Trophoblast cell (in vitro differentiated cells and primary cell): ENCODE results near the gene CLASP1.
"Not testable (repeated sequence)": the region's sequence is repeated elsewhere in the genome, so short reads cannot be mapped to it uniquely, and the experiment has no call there.

ENCODE experiments used
- DNase-seq, 2 donors: peaks; one replicate each; pipeline ENCODE4 v3.0.0-alpha.2; 2016
- H2AFZ ChIP-seq: 2 replicates; pipeline ENCODE4 v1.6.1; 2013; ENCODE audit warnings: low read length, moderate library complexity, mild to moderate bottlenecking; ENCODE audit not compliant: insufficient read depth, poor library complexity
- H2AK5ac ChIP-seq: 2 replicates; pipeline ENCODE4 v1.6.1; 2013; ENCODE audit warnings: mild to moderate bottlenecking, low read length
- H2BK120ac ChIP-seq: 2 replicates; pipeline ENCODE4 v1.6.1; 2013; ENCODE audit warnings: low read length, mild to moderate bottlenecking, moderate library complexity; ENCODE audit not compliant: insufficient read depth, poor library complexity
- H2BK12ac ChIP-seq: 2 replicates; pipeline ENCODE4 v1.6.1; 2013; ENCODE audit warnings: mild to moderate bottlenecking, low read length, moderate library complexity
- H2BK5ac ChIP-seq: 2 replicates; pipeline ENCODE4 v1.6.1; 2013; ENCODE audit warnings: low read length, low read depth, moderate library complexity, mild to moderate bottlenecking; ENCODE audit not compliant: poor library complexity
- H3K14ac ChIP-seq: 2 replicates; pipeline ENCODE4 v1.6.1; 2013; ENCODE audit warnings: mild to moderate bottlenecking, low read length
- H3K18ac ChIP-seq: 2 replicates; pipeline ENCODE4 v1.6.1; 2013; ENCODE audit warnings: mild to moderate bottlenecking, low read length
- H3K23ac ChIP-seq: 2 replicates; pipeline ENCODE4 v1.6.1; 2013; ENCODE audit warnings: low read length
- H3K27ac ChIP-seq: 2 replicates; pipeline ENCODE4 v1.5.1; 2013; ENCODE audit warnings: low read depth, mild to moderate bottlenecking, inconsistent platforms, low read length, moderate library complexity
- H3K27me3 ChIP-seq: 2 replicates; pipeline ENCODE4 v1.6.1; 2013; ENCODE audit warnings: inconsistent platforms, mild to moderate bottlenecking, low read length, moderate library complexity; ENCODE audit not compliant: insufficient read depth
- H3K36me3 ChIP-seq, 2 experiments: 1 replicate in 1 of 2; 2 replicates in 1 of 2; pipeline ENCODE4 v1.6.1; 2013; ENCODE audit warnings: low read length in 2 of 2, mild to moderate bottlenecking in 2 of 2, moderate library complexity in 1 of 2; ENCODE audit not compliant: insufficient read depth in 2 of 2, control insufficient read depth in 1 of 2
- H3K4ac ChIP-seq: 2 replicates; pipeline ENCODE4 v1.6.1; 2013; ENCODE audit warnings: low read depth, mild to moderate bottlenecking, low read length, moderate library complexity
- H3K4me1 ChIP-seq, 2 experiments: 1 replicate in 1 of 2; 2 replicates in 1 of 2; pipeline ENCODE4 v1.6.1; 2013; ENCODE audit warnings: low read length in 2 of 2, mild to moderate bottlenecking in 2 of 2, moderate library complexity in 1 of 2; ENCODE audit not compliant: insufficient read depth in 2 of 2, control insufficient read depth in 1 of 2
- H3K4me2 ChIP-seq: 2 replicates; pipeline ENCODE4 v1.6.1; 2013; ENCODE audit warnings: inconsistent platforms, mild to moderate bottlenecking, low read length, moderate library complexity
- H3K4me3 ChIP-seq: 2 replicates; pipeline ENCODE4 v1.5.1; 2013; ENCODE audit warnings: mild to moderate bottlenecking, low read depth, low read length, inconsistent platforms
- H3K79me1 ChIP-seq: one replicate; pipeline ENCODE4 v1.6.1; 2013; ENCODE audit warnings: low read length
- H3K79me2 ChIP-seq: 2 replicates; pipeline ENCODE4 v1.6.1; 2013; ENCODE audit warnings: low read length, mild to moderate bottlenecking; ENCODE audit not compliant: control insufficient read depth, insufficient read depth, poor library complexity
- H3K9ac ChIP-seq: 2 replicates; pipeline ENCODE4 v1.6.1; 2013; ENCODE audit warnings: mild to moderate bottlenecking, low read length
- H3K9me3 ChIP-seq: 2 replicates; pipeline ENCODE4 v1.6.1; 2013; ENCODE audit warnings: low read depth, mild to moderate bottlenecking, control low read depth, inconsistent platforms, low read length; ENCODE audit not compliant: insufficient read depth
- H4K12ac ChIP-seq: 2 replicates; pipeline ENCODE4 v1.6.1; 2013; ENCODE audit warnings: low read depth, mild to moderate bottlenecking, low read length, moderate library complexity
- H4K8ac ChIP-seq: 2 replicates; pipeline ENCODE4 v1.6.1; 2013; ENCODE audit warnings: low read depth, mild to moderate bottlenecking, low read length, moderate library complexity
- H4K91ac ChIP-seq: one replicate; pipeline ENCODE4 v1.6.1; 2013; ENCODE audit warnings: low read depth, mild to moderate bottlenecking, low read length, moderate library complexity
- WGBS: extraction: QIAGEN DNeasy Blood & Tissue Kit; methylation state at CpG from one replicate; pipeline ENCODE4 v1.1.7; 2013; ENCODE audit warnings: missing lambda C conversion rate; ENCODE audit not compliant: insufficient read length, insufficient coverage; ENCODE audit errors: extremely low coverage; 5-methylcytosine and 5-hydroxymethylcytosine counted together

The CLASP1 gene

DNA sequence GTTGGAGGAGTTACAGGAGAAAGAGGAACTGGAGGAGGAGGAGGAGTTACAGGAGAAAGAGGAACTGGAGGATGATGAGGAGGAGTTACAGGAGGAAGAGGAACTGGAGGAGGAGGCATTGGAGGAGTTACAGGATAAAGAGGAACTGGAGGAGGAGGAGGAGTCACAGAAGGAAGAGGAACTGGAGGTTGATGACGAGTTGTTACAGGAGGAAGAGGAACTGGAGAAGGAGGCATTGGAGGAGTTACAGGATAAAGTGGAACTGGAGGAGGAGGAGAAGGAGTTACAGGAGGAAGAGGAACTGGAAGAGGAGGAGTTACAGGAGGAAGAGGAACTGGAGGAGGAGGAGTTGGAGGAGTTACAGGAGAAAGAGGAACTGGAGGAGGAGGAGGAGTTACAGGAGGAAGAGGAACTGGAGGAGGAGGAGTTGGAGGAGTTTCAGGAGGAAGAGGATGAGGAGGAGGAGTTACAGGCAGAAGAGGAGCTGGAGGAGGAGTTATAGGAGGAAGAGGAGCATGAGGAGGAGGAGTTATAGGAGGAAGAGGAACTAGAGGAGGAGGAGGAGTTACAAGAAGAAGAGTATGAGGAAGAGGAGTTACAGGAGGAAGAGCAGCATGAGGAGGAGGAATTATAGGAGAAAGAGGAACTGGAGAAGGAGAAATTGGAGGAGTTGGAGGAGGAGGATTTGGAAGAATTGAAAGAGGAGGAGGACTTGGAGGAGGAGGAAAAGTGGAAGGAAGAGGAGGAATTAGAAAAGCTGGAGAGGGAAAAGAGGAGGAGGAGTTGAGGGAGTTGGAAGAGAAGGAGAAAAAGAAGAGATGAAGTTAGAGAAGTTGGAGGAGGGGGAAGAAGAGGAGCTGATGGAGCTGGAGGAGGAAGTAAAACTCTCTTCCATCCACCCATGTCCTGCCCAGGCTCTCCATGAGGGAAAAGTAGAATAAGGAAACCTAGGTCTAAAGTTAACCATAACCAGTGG, 37.2 kb downstream of the CLASP1 start:
- Histone ChIP-seq H4K91ac (no peak overlapping the region), H3K4me2 (no peak overlapping the region), H3K23ac (no peak overlapping the region), H3K4me1 (no peaks in the 10 kb centered on the region), H2BK12ac (no peak overlapping the region), H4K8ac (no peak overlapping the region), H2AK5ac (no peak overlapping the region), H4K12ac (no peak overlapping the region), H3K4me3 (no peak overlapping the region), H3K27me3 (no peaks in the 10 kb centered on the region), H3K4ac (no peak overlapping the region), H2BK5ac (no peak overlapping the region), H3K27ac (no peak overlapping the region), H3K14ac (no peak overlapping the region), H3K79me2 (no peaks in the 10 kb centered on the region), H3K18ac (no peak overlapping the region), H3K36me3 (peaks cover 0 to 2% of the 10 kb centered on the region in 2 experiments), H3K9me3 (no peaks in the 10 kb centered on the region), H2BK120ac (no peak overlapping the region), H2AFZ (no peak overlapping the region), H3K9ac (no peak overlapping the region), H3K79me1 (no peaks in the 10 kb centered on the region)
- no peak for DNase-seq
- no CpG with 5 or more reads among the region's 1 CpG for WGBS

DNA sequence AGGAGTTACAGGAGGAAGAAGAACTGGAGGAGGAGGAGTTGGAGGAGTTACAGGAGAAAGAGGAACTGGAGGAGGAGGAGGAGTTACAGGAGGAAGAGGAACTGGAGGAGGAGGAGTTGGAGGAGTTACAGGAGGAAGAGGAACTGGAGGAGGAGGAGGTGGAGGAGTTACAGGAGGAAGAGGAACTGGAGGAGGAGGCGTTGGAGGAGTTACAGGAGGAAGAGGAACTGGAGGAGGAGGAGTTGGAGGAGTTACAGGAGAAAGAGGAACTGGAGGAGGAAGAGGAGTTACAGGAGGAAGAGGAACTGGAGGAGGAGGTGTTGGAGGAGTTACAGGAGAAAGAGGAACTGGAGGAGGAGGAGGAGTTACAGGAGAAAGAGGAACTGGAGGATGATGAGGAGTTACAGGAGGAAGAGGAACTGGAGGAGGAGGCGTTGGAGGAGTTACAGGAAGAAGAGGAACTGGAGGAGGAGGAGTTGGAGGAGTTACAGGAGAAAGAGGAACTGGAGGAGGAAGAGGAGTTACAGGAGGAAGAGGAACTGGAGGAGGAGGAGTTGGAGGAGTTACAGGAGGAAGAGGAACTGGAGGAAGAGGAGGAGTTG, 38.1 kb downstream of the CLASP1 start:
- whole genome bisulfite sequencing = no CpG with 5 or more reads among the region's 2 CpGs
- H3K9me3 ChIP-seq, H3K9ac ChIP-seq, H3K23ac ChIP-seq, H3K4me1 ChIP-seq, H4K91ac ChIP-seq, H4K8ac ChIP-seq, H3K79me1 ChIP-seq, H2BK120ac ChIP-seq, H3K4me2 ChIP-seq, DNase-seq, H2AK5ac ChIP-seq, H3K14ac ChIP-seq, H4K12ac ChIP-seq, H3K36me3 ChIP-seq, H3K18ac ChIP-seq, H3K4me3 ChIP-seq, H3K79me2 ChIP-seq, H2BK5ac ChIP-seq, H3K4ac ChIP-seq, H2BK12ac ChIP-seq, H3K27me3 ChIP-seq, H3K27ac ChIP-seq, H2AFZ ChIP-seq: not testable (repeated sequence)

DNA sequence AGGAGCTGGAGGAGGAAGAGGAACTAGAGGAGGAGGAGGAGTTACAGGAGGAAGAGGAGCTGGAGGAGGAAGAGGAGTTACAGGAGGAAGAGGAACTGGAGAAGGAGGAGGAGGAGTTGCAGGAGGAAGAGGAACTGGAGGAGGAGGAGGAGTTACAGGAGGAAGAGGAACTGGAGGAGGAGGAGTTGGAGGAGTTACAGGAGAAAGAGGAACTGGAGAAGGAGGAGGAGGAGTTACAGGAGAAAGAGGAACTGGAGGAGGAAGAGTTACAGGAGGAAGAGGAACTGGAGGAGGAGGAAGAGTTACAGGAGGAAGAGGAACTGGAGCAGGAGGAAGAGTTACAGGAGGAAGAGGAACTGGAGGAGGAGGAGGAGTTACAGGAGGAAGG, 38.8 kb downstream of the CLASP1 start:
- not testable (repeated sequence) for H3K23ac ChIP-seq, H3K4ac ChIP-seq, H3K4me3 ChIP-seq, DNase-seq, H3K27me3 ChIP-seq, H2AFZ ChIP-seq, H3K79me2 ChIP-seq, H3K18ac ChIP-seq, H2BK120ac ChIP-seq, H3K4me1 ChIP-seq, H3K9me3 ChIP-seq, H3K27ac ChIP-seq, H3K36me3 ChIP-seq, H4K8ac ChIP-seq, H3K14ac ChIP-seq, H3K79me1 ChIP-seq, H2BK5ac ChIP-seq, H4K91ac ChIP-seq, H4K12ac ChIP-seq, H3K4me2 ChIP-seq, H3K9ac ChIP-seq, H2BK12ac ChIP-seq, H2AK5ac ChIP-seq

DNA sequence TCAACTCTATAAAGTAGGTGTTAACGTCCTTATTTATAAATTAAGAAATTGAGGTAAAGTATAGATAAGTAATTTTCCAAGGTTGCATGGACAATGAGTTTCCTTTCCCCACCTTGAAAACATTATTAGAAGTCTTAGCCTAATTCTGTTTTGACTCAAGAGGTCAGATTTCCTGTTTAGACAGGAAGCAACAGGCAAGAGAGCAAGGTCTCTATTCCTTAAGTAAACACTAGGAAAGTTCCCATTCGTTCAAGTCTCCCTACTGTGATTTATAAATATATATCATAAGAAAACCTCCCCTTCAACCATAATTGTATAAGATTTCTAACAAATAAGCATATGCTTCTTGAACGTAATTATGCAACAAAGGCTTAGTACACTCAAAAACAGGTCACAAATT, 40.3 kb downstream of the CLASP1 start:
- no peak overlapping the region for H2BK12ac ChIP-seq
- H3K4me1 ChIP-seq = no peaks in the 10 kb centered on the region
- H3K4me3 ChIP-seq = no peak overlapping the region
- H2BK5ac ChIP-seq = no peak overlapping the region
- H2BK120ac ChIP-seq = no peak overlapping the region
- H3K18ac ChIP-seq = no peak overlapping the region
- H3K14ac ChIP-seq = no peak overlapping the region
- no peak overlapping the region for H4K12ac ChIP-seq
- H3K23ac ChIP-seq = no peak overlapping the region
- no peak overlapping the region for H3K4me2 ChIP-seq
- no peak overlapping the region for H3K27ac ChIP-seq
- no peaks in the 10 kb centered on the region for H3K27me3 ChIP-seq
- no peak overlapping the region for H4K8ac ChIP-seq
- no peaks in the 10 kb centered on the region for H3K79me1 ChIP-seq
- no peak overlapping the region for H3K9ac ChIP-seq
- H2AFZ ChIP-seq = no peak overlapping the region
- no peaks in the 10 kb centered on the region for H3K79me2 ChIP-seq
- H3K9me3 ChIP-seq = no peaks in the 10 kb centered on the region
- peak in 1 of 2 donors; percentile 17 for DNase-seq
- no peak overlapping the region for H2AK5ac ChIP-seq
- no peak overlapping the region for H4K91ac ChIP-seq
- H3K4ac ChIP-seq = no peak overlapping the region
- no CpG with 5 or more reads among the region's 3 CpGs for WGBS
- H3K36me3 ChIP-seq = peaks cover 3 to 5% of the 10 kb centered on the region in 2 experiments
